Small intestine (tissue), 7 donors: Measurements from ENCODE around the gene IFT57. TPM values are rescaled to one million over a fixed set of nuclear protein-coding genes. Genes with fewer than 3 reads are reported as not detected.
"Not testable (repeated sequence)": the region's sequence is repeated elsewhere in the genome, so short reads cannot be mapped to it uniquely, and the experiment has no call there.

ENCODE experiments used
- DNase-seq, 2 donors: peaks; one replicate each; pipeline versions ENCODE4 v3.0.0 to v3.0.0-alpha.2; 2013
- FAIRE-seq: peaks from 2 replicates; lab custom pipeline; 2012; peaks lifted over from hg19 to GRCh38; lab: Jason Lieb, UNC
- H3K27ac ChIP-seq, 3 donors: one replicate each; pipeline ENCODE4 v1.5.1; 2013; ENCODE audit warnings: low read length in 2 of 3, mild to moderate bottlenecking in 2 of 3, control low read depth in 1 of 3, inconsistent platforms in 1 of 3, low read depth in 1 of 3, moderate library complexity in 1 of 3
- H3K27me3 ChIP-seq, 3 donors: one replicate each; pipeline ENCODE4 v1.6.1; 2013; ENCODE audit warnings: low read length in 3 of 3, inconsistent platforms in 1 of 3; ENCODE audit not compliant: control insufficient read depth in 3 of 3, insufficient read depth in 3 of 3
- H3K36me3 ChIP-seq, 3 donors: one replicate each; pipeline ENCODE4 v1.6.1; 2013; ENCODE audit warnings: low read length in 3 of 3, inconsistent platforms in 1 of 3, low read depth in 1 of 3, mild to moderate bottlenecking in 1 of 3, moderate library complexity in 1 of 3; ENCODE audit not compliant: control insufficient read depth in 3 of 3, insufficient read depth in 2 of 3
- H3K4me1 ChIP-seq, 3 donors: one replicate each; pipeline ENCODE4 v1.6.1; 2013; ENCODE audit warnings: low read length in 2 of 3, inconsistent platforms in 1 of 3, low read depth in 1 of 3, mild to moderate bottlenecking in 1 of 3, moderate library complexity in 1 of 3; ENCODE audit not compliant: control insufficient read depth in 3 of 3, insufficient read depth in 2 of 3
- H3K4me3 ChIP-seq, 3 donors: one replicate each; pipeline ENCODE4 v1.5.1; 2013; ENCODE audit warnings: low read length in 3 of 3, control low read depth in 1 of 3, inconsistent platforms in 1 of 3, low read depth in 1 of 3, mild to moderate bottlenecking in 1 of 3, moderate library complexity in 1 of 3
- H3K9me3 ChIP-seq, 2 donors: one replicate each; pipeline ENCODE4 v1.6.1; 2013; ENCODE audit warnings: low read depth in 1 of 2, low read length in 1 of 2; ENCODE audit not compliant: control insufficient read depth in 2 of 2, insufficient read depth in 1 of 2
- WGBS, 3 donors: extraction: QIAGEN DNeasy Blood & Tissue Kit; methylation state at CpG; one replicate each; pipeline ENCODE4 v1.1.7; 2013; 5-methylcytosine and 5-hydroxymethylcytosine counted together
- polyA plus RNA-seq, 4 donors: library from polyadenylated mRNA; stranded (reverse) in 3 of 4; unstranded in 1 of 4; fragments of 200-250 nt in 3 of 4; fragments of 120-200 nt in 1 of 4; gene quantifications; one replicate each; pipeline versions ENCODE4 v1.2.1 to v1.2.3, GENCODE V29; 2013
- donor health status: healthy with polysubstance abuse.
- donor health status: control.
- donor health status: control.
- donor health status: Bipolar disorder and iron deficiency.
- donor health status: healthy.

IFT57 gene
- polyA plus RNA-seq, 4 donors: 8.1 to 23.1 (median 16.9) TPM

DNA sequence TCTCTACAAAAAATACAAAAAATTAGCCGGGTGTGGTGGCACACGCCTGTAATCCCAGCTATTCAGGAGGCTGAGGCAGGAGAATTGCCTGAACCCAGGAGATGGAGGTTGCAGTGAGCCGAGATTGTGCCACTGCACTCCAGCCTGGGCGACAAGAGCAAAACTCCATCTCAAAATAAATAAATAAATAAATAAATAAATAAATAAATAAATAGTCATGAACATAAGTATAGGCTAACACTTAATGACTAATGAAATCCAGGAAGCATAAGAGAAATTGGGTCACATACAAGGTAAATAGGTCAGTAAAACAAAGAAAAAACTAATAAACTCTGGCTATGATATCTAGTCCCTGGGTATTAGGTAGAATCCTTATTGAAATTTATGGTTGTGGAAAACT is 66.6 kb downstream of the IFT57 start:
- 71 to 97% (median 87%) methylated on average over 4 of the region's 4 CpGs for WGBS, 3 donors
- H3K27me3 ChIP-seq, DNase-seq, H3K9me3 ChIP-seq, H3K36me3 ChIP-seq, FAIRE-seq, H3K27ac ChIP-seq, H3K4me3 ChIP-seq, H3K4me1 ChIP-seq: not testable (repeated sequence)

DNA sequence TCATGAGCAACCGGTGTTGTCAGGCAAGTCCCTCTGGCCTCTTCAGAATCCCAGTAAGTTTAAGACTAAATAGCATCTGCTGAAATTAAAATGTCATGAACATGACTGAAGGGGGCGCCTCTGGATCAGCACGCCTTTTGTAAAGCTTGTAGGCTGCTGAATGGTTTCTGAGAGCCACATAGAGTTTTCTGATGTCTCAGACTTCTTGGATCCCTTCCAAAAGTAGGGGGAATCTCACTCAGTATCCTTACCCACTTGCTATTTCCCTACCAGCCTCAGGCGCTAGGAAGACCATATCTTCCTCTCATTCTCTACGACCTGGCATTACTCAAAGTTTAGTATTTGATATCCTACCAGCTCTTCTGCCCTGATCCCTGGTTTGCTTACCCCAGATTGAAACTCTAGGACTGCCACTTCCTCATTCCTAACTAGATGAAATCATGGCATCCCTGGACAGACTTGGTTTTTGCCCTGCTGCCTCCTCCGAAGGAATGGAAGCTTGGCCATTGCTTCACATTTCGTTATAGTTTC is 68.7 kb downstream of the IFT57 start:
- H3K4me1 ChIP-seq: peaks cover 0 to 8% (median 2%) of the 10 kb centered on the region in 3 donors
- H3K4me3 ChIP-seq: no peak overlapping the region
- WGBS, 3 donors: 78 to 83% (median 81%) methylated on average over 7 of the region's 7 CpGs
- DNase-seq (peak; percentile 45 to 51), FAIRE-seq (no peak)
- H3K9me3 ChIP-seq: no peaks in the 10 kb centered on the region
- H3K27me3 ChIP-seq: no peaks in the 10 kb centered on the region
- no peaks in the 10 kb centered on the region for H3K36me3 ChIP-seq
- no peak overlapping the region for H3K27ac ChIP-seq

DNA sequence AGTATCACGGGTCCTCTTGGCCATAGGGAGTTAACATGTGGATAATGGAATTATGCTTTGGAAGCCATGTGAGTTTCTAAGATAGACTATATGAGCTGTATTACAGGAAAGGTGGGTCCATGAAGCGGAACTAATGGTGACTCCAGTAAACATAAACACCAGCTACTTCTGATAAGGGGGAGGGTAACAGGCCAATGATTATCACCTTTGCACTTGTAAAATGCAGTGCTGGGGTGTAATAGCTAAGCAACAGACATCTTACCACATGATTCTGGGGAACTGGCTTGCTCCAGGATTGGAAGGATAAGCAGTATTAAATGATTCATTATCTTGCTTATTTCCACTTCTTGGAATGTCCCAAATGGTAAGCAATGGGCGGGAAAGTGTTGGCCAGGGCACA is 70.0 kb downstream of the IFT57 start:
- whole genome bisulfite sequencing, 3 donors: 28 to 69% (median 54%) methylated on average over 3 of the region's 3 CpGs
- Histone ChIP-seq H3K27me3 (no peaks in the 10 kb centered on the region), H3K4me3 (no peak overlapping the region), H3K9me3 (no peaks in the 10 kb centered on the region), H3K27ac (no peak overlapping the region), H3K4me1 (peaks cover 0 to 8% (median 2%) of the 10 kb centered on the region in 3 donors), H3K36me3 (no peaks in the 10 kb centered on the region)
- peak; percentile 25 to 51 for DNase-seq
- no peak for FAIRE-seq

DNA sequence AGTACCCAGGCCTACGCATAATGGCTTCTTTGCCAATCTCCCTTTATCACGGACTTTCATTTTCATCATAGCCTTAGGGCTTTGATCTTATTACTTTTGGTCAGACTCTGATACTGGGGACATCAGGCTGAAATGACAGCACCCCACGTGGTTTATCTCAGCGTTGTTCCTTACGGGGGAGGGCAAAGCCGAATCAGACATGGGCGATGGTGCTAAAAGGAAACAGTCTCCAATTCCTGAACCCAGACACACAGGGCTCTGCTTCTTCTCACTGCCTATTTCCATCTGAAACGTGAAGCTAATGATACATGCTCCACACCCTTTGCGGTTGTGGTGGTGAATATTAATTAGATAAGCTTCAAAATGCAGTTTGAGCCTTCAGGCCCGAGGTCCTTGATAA is 72.0 kb downstream of the IFT57 start:
- DNase-seq (no peak), FAIRE-seq (no peak)
- WGBS, 3 donors: 49 to 74% (median 71%) methylated on average over 10 of the region's 10 CpGs
- no peak overlapping the region for H3K27ac ChIP-seq
- no peak overlapping the region for H3K4me3 ChIP-seq
- peaks cover 0 to 10% of the 10 kb centered on the region in 2 donors for H3K9me3 ChIP-seq
- peaks cover 0 to 8% (median 2%) of the 10 kb centered on the region in 3 donors for H3K4me1 ChIP-seq
- no peaks in the 10 kb centered on the region for H3K27me3 ChIP-seq
- no peaks in the 10 kb centered on the region for H3K36me3 ChIP-seq

DNA sequence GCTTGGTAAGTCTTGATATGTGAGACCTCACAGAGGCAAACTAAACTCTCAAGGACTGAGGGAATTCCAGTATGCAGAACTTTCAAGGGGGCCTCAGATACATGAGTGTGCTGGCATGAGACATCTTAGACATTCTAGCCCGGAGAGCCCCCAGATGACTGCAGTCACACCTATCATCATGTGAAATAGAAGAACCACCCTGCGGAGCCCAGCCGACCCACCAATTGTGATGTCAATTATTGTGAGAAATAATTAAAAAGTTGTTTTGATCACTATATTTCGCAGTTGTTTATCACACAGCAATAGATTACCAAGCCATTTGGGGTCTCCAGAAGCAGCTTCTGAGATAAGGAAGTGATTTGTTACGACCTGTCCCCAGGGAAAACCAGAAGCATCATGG is 76.1 kb downstream of the IFT57 start:
- no peak overlapping the region for H3K4me3 ChIP-seq
- no peak overlapping the region for H3K27ac ChIP-seq
- H3K4me1 ChIP-seq: no peaks in the 10 kb centered on the region
- FAIRE-seq: no peak
- H3K27me3 ChIP-seq: no peaks in the 10 kb centered on the region
- H3K36me3 ChIP-seq: no peaks in the 10 kb centered on the region
- H3K9me3 ChIP-seq: peaks cover 0 to 10% of the 10 kb centered on the region in 2 donors
- WGBS, 3 donors: 96 to 98% (median 96%) methylated on average over 5 of the region's 5 CpGs
- DNase-seq: no peak

DNA sequence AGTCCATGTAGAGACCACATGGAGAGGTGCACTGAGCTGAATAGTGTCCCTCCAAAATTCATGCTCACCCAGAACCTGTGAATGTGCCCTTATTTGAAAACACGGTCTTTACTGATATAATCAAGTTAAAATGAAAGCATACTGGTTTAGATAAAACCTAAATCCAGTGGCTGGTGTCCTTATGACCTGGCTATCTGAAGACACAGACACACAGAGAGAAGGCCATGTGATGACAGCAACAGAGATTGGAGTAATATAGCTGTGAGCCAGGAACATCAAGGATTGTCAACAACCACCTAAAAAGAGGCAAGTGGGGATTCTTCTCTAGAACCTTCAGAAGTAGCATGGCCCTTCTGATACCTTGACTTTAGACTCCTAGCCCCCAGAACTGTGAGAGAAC is 76.6 kb downstream of the IFT57 start:
- peaks cover 0 to 10% of the 10 kb centered on the region in 2 donors for H3K9me3 ChIP-seq
- DNase-seq: no peak
- H3K4me3 ChIP-seq: no peak overlapping the region
- no peaks in the 10 kb centered on the region for H3K36me3 ChIP-seq
- no peak for FAIRE-seq
- no peak overlapping the region for H3K27ac ChIP-seq
- 64 to 83% (median 70%) methylated on average over 1 of the region's 1 CpG for WGBS, 3 donors
- no peaks in the 10 kb centered on the region for H3K27me3 ChIP-seq
- no peaks in the 10 kb centered on the region for H3K4me1 ChIP-seq

DNA sequence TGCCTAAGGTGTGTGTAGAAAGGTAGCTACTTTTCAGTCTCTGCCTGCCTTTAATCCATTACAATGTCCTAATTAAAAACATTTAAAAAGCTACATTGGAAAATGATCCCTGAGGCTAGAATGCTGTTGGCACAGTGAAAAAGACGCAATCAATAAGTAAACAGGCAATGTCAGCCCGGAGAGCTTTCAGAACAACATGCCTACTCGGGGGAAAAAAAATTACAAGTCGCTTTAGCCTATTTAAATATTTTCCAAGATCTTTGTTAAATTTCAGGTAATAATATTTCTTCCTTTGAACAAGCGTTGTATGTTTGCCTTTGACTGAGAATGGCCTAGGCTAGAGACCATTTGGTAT is 84.8 kb downstream of the IFT57 start:
- DNase-seq (no peak), FAIRE-seq (no peak)
- Histone ChIP-seq H3K27ac (peak overlapping the region in 1 of 3 donors; percentile 24), H3K4me3 (no peak overlapping the region), H3K36me3 (no peaks in the 10 kb centered on the region), H3K27me3 (no peaks in the 10 kb centered on the region), H3K4me1 (peaks cover 0 to 4% (median 2%) of the 10 kb centered on the region in 3 donors), H3K9me3 (no peaks in the 10 kb centered on the region)
- WGBS, 3 donors: 22 to 71% (median 50%) methylated on average over 5 of the region's 5 CpGs

DNA sequence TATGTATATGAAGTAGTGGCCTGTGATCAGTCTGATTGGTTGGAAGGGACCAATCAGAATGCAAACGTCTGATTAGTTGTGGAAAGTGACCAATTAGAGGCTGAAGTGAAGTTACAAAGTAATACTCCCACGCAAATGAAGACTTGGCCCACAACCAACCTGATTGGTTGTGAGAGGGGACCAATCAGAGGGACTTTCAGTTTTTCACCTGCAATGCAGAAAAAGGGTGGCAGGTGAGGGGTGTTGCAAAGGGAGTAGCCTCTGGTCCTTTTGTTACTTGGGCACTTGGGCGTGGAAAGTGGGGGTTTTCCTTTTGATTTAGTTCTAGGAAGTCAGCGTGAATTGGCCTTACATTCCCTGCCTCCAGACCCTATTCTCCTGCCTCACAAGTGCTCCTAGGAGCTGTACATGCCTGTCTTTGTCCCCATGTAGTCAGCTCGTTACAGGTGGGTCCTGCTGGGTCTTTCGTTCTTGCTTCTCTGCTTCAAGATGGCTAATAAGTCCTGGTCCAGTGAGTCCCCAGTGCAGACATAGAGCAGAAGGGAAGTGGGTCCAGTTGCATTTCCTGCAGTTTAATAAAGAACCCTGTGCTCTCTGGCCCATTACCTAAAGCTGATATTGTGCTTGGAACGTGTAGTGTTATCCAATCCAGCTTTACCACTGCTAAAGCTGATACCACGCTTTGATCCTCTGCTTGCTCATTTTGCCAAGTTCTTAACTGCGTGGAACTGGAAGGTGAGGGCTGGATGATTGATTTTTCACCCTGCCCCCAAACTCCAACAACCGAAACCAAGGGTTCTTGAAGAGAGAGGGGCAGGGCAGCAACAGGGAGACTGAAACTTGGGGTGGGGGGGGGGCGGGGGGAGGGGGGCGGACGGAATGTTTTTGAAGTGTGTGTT is 85.4 kb downstream of the IFT57 start:
- WGBS, 3 donors: 37 to 75% (median 60%) methylated on average over 12 to 13 of the region's 13 CpGs
- FAIRE-seq: no peak
- H3K27ac ChIP-seq: peak overlapping the region in 1 of 3 donors; percentile 64

More for the DNA sequence above, 85.4 kb downstream of the IFT57 start:
- Histone ChIP-seq H3K9me3 (no peaks in the 10 kb centered on the region), H3K27me3 (no peaks in the 10 kb centered on the region), H3K4me3 (no peak overlapping the region), H3K36me3 (no peaks in the 10 kb centered on the region), H3K4me1 (peaks cover 0 to 4% (median 2%) of the 10 kb centered on the region in 3 donors)
- peak; percentile 28 to 57 for DNase-seq
